H9 (cell line): ENCODE results near the gene SNRNP48. TPM values are rescaled to one million over a fixed set of nuclear protein-coding genes. Genes with fewer than 3 reads are reported as not detected.

Source experiments
- DNase-seq: peaks from one replicate; pipeline ENCODE4 v3.0.0-alpha.2; 2017
- H2AFZ ChIP-seq: one replicate; pipeline ENCODE4 v1.6.1; 2013; ENCODE audit warnings: mild to moderate bottlenecking, low read length, control low read depth, moderate library complexity
- H2AK5ac ChIP-seq: 2 replicates; pipeline ENCODE4 v1.6.1; 2013; ENCODE audit warnings: low read length, control low read depth, mixed read lengths; ENCODE audit not compliant: insufficient read length
- H2BK120ac ChIP-seq: one replicate; pipeline ENCODE4 v1.6.1; 2013; ENCODE audit warnings: low read depth, mild to moderate bottlenecking, low read length, control low read depth, inconsistent platforms; ENCODE audit not compliant: poor library complexity, severe bottlenecking
- H2BK12ac ChIP-seq: 2 replicates; pipeline ENCODE4 v1.6.1; 2013; ENCODE audit warnings: low read length, control low read depth, mixed read lengths, low read depth; ENCODE audit not compliant: insufficient read length
- H2BK15ac ChIP-seq: 2 replicates; pipeline ENCODE4 v1.6.1; 2013; ENCODE audit warnings: low read depth, low read length, control low read depth
- H2BK20ac ChIP-seq: one replicate; pipeline ENCODE4 v1.6.1; 2013; ENCODE audit warnings: low read depth, mild to moderate bottlenecking, low read length, control low read depth, inconsistent platforms; ENCODE audit not compliant: poor library complexity, severe bottlenecking
- H2BK5ac ChIP-seq: 2 replicates; pipeline ENCODE4 v1.6.1; 2013; ENCODE audit warnings: low read length, control low read depth, mixed read lengths; ENCODE audit not compliant: insufficient read length
- H3K14ac ChIP-seq: 2 replicates; pipeline ENCODE4 v1.6.1; 2013; ENCODE audit warnings: low read length, control low read depth; ENCODE audit not compliant: insufficient read depth
- H3K18ac ChIP-seq: 2 replicates; pipeline ENCODE4 v1.6.1; 2013; ENCODE audit warnings: low read depth, mild to moderate bottlenecking, mixed read lengths, low read length, control low read depth; ENCODE audit not compliant: insufficient read length
- H3K23ac ChIP-seq: 2 replicates; pipeline ENCODE4 v1.6.1; 2013; ENCODE audit warnings: low read length, control low read depth, mixed read lengths, low read depth; ENCODE audit not compliant: insufficient read length
- H3K23me2 ChIP-seq: 2 replicates; pipeline ENCODE4 v1.6.1; 2013; ENCODE audit warnings: low read depth, mild to moderate bottlenecking, mixed read lengths, low read length, control low read depth; ENCODE audit not compliant: insufficient read length, poor library complexity, severe bottlenecking
- H3K27ac ChIP-seq: 2 replicates; pipeline ENCODE4 v1.5.1; 2013; ENCODE audit warnings: low read length, control low read depth, mixed read lengths, low read depth; ENCODE audit not compliant: insufficient read length
- H3K27me3 ChIP-seq: 2 replicates; pipeline ENCODE4 v1.6.1; 2013; ENCODE audit warnings: low read length, control low read depth, inconsistent platforms; ENCODE audit not compliant: insufficient read depth
- H3K4ac ChIP-seq: 2 replicates; pipeline ENCODE4 v1.6.1; 2013; ENCODE audit warnings: low read depth, mild to moderate bottlenecking, control low read depth, inconsistent platforms, low read length, moderate library complexity
- H3K4me1 ChIP-seq: 2 replicates; pipeline ENCODE4 v1.6.1; 2013; ENCODE audit warnings: low read length, control low read depth, inconsistent platforms; ENCODE audit not compliant: insufficient read depth
- H3K4me2 ChIP-seq: 2 replicates; pipeline ENCODE4 v1.6.1; 2013; ENCODE audit warnings: low read length, control low read depth, mixed read lengths; ENCODE audit not compliant: insufficient read length, insufficient read depth
- H3K56ac ChIP-seq: 2 replicates; pipeline ENCODE4 v1.6.1; 2013; ENCODE audit warnings: low read depth, mild to moderate bottlenecking, mixed read lengths, low read length, control low read depth; ENCODE audit not compliant: insufficient read length
- H3K79me1 ChIP-seq: 2 replicates; pipeline ENCODE4 v1.6.1; 2013; ENCODE audit warnings: low read depth, mild to moderate bottlenecking, moderate library complexity, low read length, control low read depth, inconsistent platforms; ENCODE audit not compliant: insufficient read depth, poor library complexity, severe bottlenecking
- H3K79me2 ChIP-seq: 2 replicates; pipeline ENCODE4 v1.6.1; 2013; ENCODE audit warnings: low read length, control low read depth, inconsistent platforms; ENCODE audit not compliant: insufficient read depth
- H3K9ac ChIP-seq: 2 replicates; pipeline ENCODE4 v1.6.1; 2013; ENCODE audit warnings: low read length, control low read depth, mixed read lengths; ENCODE audit not compliant: insufficient read length; ENCODE audit errors: extremely low read depth
- H3K9me3 ChIP-seq: one replicate; pipeline ENCODE4 v1.6.1; 2013; ENCODE audit warnings: low read depth, low read length, inconsistent platforms; ENCODE audit not compliant: control insufficient read depth
- H3T11ph ChIP-seq: one replicate; pipeline ENCODE4 v1.6.1; 2013; ENCODE audit warnings: mild to moderate bottlenecking, low read length, control low read depth, inconsistent platforms
- H4K20me1 ChIP-seq: one replicate; pipeline ENCODE4 v1.6.1; 2013; ENCODE audit not compliant: control insufficient read depth, insufficient read length, insufficient read depth
- H4K5ac ChIP-seq: 2 replicates; pipeline ENCODE4 v1.6.1; 2013; ENCODE audit warnings: low read depth, mild to moderate bottlenecking, mixed read lengths, low read length, control low read depth; ENCODE audit not compliant: insufficient read length
- H4K8ac ChIP-seq: replicated peaks from 2 replicates; pipeline ENCODE4 v1.6.1; 2013; ENCODE audit warnings: low read length, control low read depth, mixed read lengths, low read depth; ENCODE audit not compliant: insufficient read length
- H4K91ac ChIP-seq: 2 replicates; pipeline ENCODE4 v1.6.1; 2013; ENCODE audit warnings: low read depth, mild to moderate bottlenecking, moderate library complexity, mixed read lengths, low read length, control low read depth; ENCODE audit not compliant: insufficient read length
- H3K27ac Mint-ChIP-seq, 3 experiments: 2 replicates in 2 of 3; 3 replicates in 1 of 3; pipeline ENCODE4 v1.8.0; 2020 to 2021; ENCODE audit warnings: mixed read lengths in 3 of 3, mild to moderate bottlenecking in 1 of 3, moderate library complexity in 1 of 3
- H3K27me3 Mint-ChIP-seq: 2 replicates; pipeline ENCODE4 v1.8.0; 2021; ENCODE audit warnings: low read depth, mild to moderate bottlenecking, moderate library complexity, mixed read lengths
- H3K36me3 Mint-ChIP-seq, 3 experiments: 2 replicates in 2 of 3; 3 replicates in 1 of 3; pipeline ENCODE4 v1.8.0; 2020 to 2021; ENCODE audit warnings: low read depth in 3 of 3, mixed read lengths in 3 of 3; ENCODE audit not compliant: insufficient read depth in 1 of 3
- H3K4me1 Mint-ChIP-seq, 2 experiments: 2 replicates each; pipeline ENCODE4 v1.8.0; 2020; ENCODE audit warnings: mixed read lengths in 2 of 2
- H3K4me3 Mint-ChIP-seq, 2 experiments: 2 replicates in 1 of 2; 3 replicates in 1 of 2; pipeline ENCODE4 v1.8.0; 2020 to 2021; ENCODE audit warnings: mild to moderate bottlenecking in 2 of 2, mixed read lengths in 2 of 2, moderate library complexity in 1 of 2
- H3K9me3 Mint-ChIP-seq, 2 experiments: 2 replicates in 1 of 2; 3 replicates in 1 of 2; pipeline ENCODE4 v1.8.0; 2020; ENCODE audit warnings: mild to moderate bottlenecking in 2 of 2, mixed read lengths in 2 of 2, moderate library complexity in 1 of 2
- WGBS: extraction: QIAGEN DNeasy Blood & Tissue Kit; methylation state at CpG from one replicate; pipeline ENCODE4 v1.1.7; 2013; ENCODE audit warnings: missing lambda C conversion rate, low lambda C conversion rate, mixed read lengths; ENCODE audit not compliant: insufficient read length; ENCODE audit errors: extremely low coverage; 5-methylcytosine and 5-hydroxymethylcytosine counted together
- total RNA-seq: library from RNA; stranded (reverse); gene quantifications from 2 replicates; pipeline ENCODE4 v1.2.1, GENCODE V29; 2021
- TF ChIP-seq, protein P1 (sequence below): fragments of 200-600 bp; sonication (generic); conservative IDR thresholded peaks from 3 replicates; pipeline ENCODE4 v1.8.0; 2021; ENCODE audit warnings: antibody characterized with exemption, mild to moderate bottlenecking

SNRNP48 gene
- total RNA-seq, 1 experiment from 2014 or later: 16.9 TPM

GRCh38 chr6:7629321-7629720 is 39.3 kb downstream of the SNRNP48 start:
- Mint-ChIP-seq H3K4me1 (peaks cover 14 to 15% of the 10 kb centered on the region in 2 experiments), H3K27me3 (peaks cover 6% of the 10 kb centered on the region), H3K36me3 (no peaks in the 10 kb centered on the region), H3K4me3 (no peak overlapping the region), H3K27ac (no peak overlapping the region), H3K9me3 (no peaks in the 10 kb centered on the region)
- Histone ChIP-seq H3K4me1 (no peaks in the 10 kb centered on the region; the same call in 1 of the 2 replicates), H2AFZ (no peak overlapping the region), H3K27me3 (no peaks in the 10 kb centered on the region), H4K5ac (no peak overlapping the region), H3K18ac (no peak overlapping the region), H3K56ac (no peak overlapping the region), H2BK12ac (no peak overlapping the region), H3K4ac (no peak overlapping the region), H3K79me1 (no peaks in the 10 kb centered on the region), H3T11ph (no peak overlapping the region), H3K79me2 (no peaks in the 10 kb centered on the region), H4K8ac (no peak overlapping the region), H4K20me1 (no peaks in the 10 kb centered on the region), H2BK120ac (no peak overlapping the region), H3K27ac (no peak overlapping the region), H3K9me3 (no peaks in the 10 kb centered on the region), H3K23ac (no peak overlapping the region), H2BK5ac (no peak overlapping the region), H2BK15ac (no peak overlapping the region), H4K91ac (no peak overlapping the region), H2BK20ac (no peak overlapping the region), H3K4me2 (no peak overlapping the region), H3K14ac (no peak overlapping the region), H2AK5ac (no peak overlapping the region), H3K9ac (no peak overlapping the region), H3K23me2 (no peaks in the 10 kb centered on the region)
- WGBS: no CpG with 5 or more reads among the region's 2 CpGs
- TF ChIP-seq, protein P1, sequence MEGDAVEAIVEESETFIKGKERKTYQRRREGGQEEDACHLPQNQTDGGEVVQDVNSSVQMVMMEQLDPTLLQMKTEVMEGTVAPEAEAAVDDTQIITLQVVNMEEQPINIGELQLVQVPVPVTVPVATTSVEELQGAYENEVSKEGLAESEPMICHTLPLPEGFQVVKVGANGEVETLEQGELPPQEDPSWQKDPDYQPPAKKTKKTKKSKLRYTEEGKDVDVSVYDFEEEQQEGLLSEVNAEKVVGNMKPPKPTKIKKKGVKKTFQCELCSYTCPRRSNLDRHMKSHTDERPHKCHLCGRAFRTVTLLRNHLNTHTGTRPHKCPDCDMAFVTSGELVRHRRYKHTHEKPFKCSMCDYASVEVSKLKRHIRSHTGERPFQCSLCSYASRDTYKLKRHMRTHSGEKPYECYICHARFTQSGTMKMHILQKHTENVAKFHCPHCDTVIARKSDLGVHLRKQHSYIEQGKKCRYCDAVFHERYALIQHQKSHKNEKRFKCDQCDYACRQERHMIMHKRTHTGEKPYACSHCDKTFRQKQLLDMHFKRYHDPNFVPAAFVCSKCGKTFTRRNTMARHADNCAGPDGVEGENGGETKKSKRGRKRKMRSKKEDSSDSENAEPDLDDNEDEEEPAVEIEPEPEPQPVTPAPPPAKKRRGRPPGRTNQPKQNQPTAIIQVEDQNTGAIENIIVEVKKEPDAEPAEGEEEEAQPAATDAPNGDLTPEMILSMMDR: no peak
- no peak for DNase-seq
